ENCODE data around the gene NECTIN4. TPM values are rescaled to one million over a fixed set of nuclear protein-coding genes. Genes with fewer than 3 reads are reported as not detected.
A peak's percentile ranks its signal among the peaks of the same experiment; 100 is the strongest.

Gene NECTIN4
- total and polyA plus RNA-seq, 2 of the 13 experiments (the other 11 are each of a cell fraction or from before 2014, with no cell fraction given) = 5.9 to 12.4 TPM

- 54% methylated on average over 7 of the region's 9 CpGs for WGBS (ENCODE audit: low lambda C conversion rate)
- Histone ChIP-seq H3K79me2 (ENCODE audit: insufficient read depth, low read length) (no peaks in the 10 kb centered on the region), H2AFZ (ENCODE audit: low read length) (no peak overlapping the region), H3K27ac (ENCODE audit: extremely low read length, insufficient read depth, low read length) (peak overlapping the region; percentile 12), H3K27me3 (ENCODE audit: control insufficient read depth in 1 of 2, insufficient read depth in 2 of 2, low read length in 2 of 2) (no peaks in the 10 kb centered on the region), H3K4me3 (replicated peaks in 1 of 3; ENCODE audit: insufficient read depth in 1 of 3, low read depth in 2 of 3, low read length in 3 of 3) (no peak overlapping the region), H3K4me2 (ENCODE audit: low read depth, low read length) (peak overlapping the region; percentile 96), H3K9me3 (ENCODE audit: low read length) (no peaks in the 10 kb centered on the region), H3K4me1 (ENCODE audit: insufficient read depth, low read length) (peaks cover 35% of the 10 kb centered on the region), H4K20me1 (ENCODE audit: insufficient read depth, low read length) (no peaks in the 10 kb centered on the region), H3K9ac (ENCODE audit: insufficient read depth, low read depth, low read length) (peak overlapping the region; percentile 70; the same call in 1 of the 2 replicates), H3K36me3 (replicated peaks in 1 of 2; ENCODE audit: control insufficient read depth in 1 of 2, insufficient read depth in 2 of 2, low read length in 2 of 2) (no peaks in the 10 kb centered on the region)
- ChIA-PET CTCF (ENCODE audit: low intra/inter-chr PET ratio, low total read pairs) (interaction anchor here (1.2 to 4.5 kb wide), 4 partner anchors 23 to 75 kb away, joined by 3 to 50 read pairs (median 5); partner anchors contain the start of gene KLHDC9), POLR2A (interaction anchor here (0.9 to 3.8 kb wide), 2 partner anchors 25 to 26 kb away, joined by 3 to 21 read pairs; partner anchors contain the start of gene USF1)
- FAIRE-seq = peak; percentile 88
- in situ Hi-C loops (cut with HindIII; ENCODE audit: extremely low pct_ligation_motif_present, low pct_unique_long_range_greater_than_20kb) (no loop called here), intact Hi-C loops (cut with micrococcal nuclease; ENCODE audit: unreplicated experiment) (loop anchor here (1.0 kb wide), 2 partner anchors 25 to 67 kb away; no protein-coding TSS in a partner anchor)
- peak; percentile 68 for DNase-seq (ENCODE audit: low spot score)
- BruUV-seq (replicated peaks) = no TSS peak
- ATAC-seq = peak; percentile 72
- TF ChIP-seq PHF5A (CRISPR knock-in tag; IDR thresholded peaks at IDR 0.05; ENCODE audit: low read depth, unreplicated experiment) (no peak), ATF5 (CRISPR knock-in tag; IDR thresholded peaks at IDR 0.05; ENCODE audit: low read depth) (no peak), ZNF383 (CRISPR knock-in tag; IDR thresholded peaks at IDR 0.05; ENCODE audit: borderline replicate concordance) (0 out of 2 replicates have a peak, but pooled peaks have one; percentile 39), ZNF567 (CRISPR knock-in tag; IDR thresholded peaks at IDR 0.05; ENCODE audit: borderline replicate concordance) (no peak), SAP130 (CRISPR knock-in tag; IDR thresholded peaks at IDR 0.05; ENCODE audit: low read depth) (peak; percentile 32), HNF4G (IDR thresholded peaks at IDR 0.05; ENCODE audit: borderline replicate concordance, low read depth, low read length) (no peak), HNF4G (CRISPR knock-in tag; IDR thresholded peaks at IDR 0.05; ENCODE audit: borderline replicate concordance, low read depth) (no peak), RAD21 (CRISPR knock-in tag; IDR thresholded peaks at IDR 0.05) (peak; percentile 67), ZNF772 (CRISPR knock-in tag; IDR thresholded peaks at IDR 0.05) (no peak), SMAD1 (CRISPR knock-in tag; IDR thresholded peaks at IDR 0.05; ENCODE audit: borderline replicate concordance, low read depth) (0 out of 2 replicates have a peak, but pooled peaks have one; percentile 59), ZNF782 (CRISPR knock-in tag; IDR thresholded peaks at IDR 0.05; ENCODE audit: borderline replicate concordance) (no peak), TBX3 (IDR thresholded peaks at IDR 0.05; ENCODE audit: borderline replicate concordance) (no peak), HOXA9 (CRISPR knock-in tag; IDR thresholded peaks at IDR 0.05; ENCODE audit: borderline replicate concordance) (no peak), PHF21A (CRISPR knock-in tag; IDR thresholded peaks at IDR 0.05) (no peak), EP300 (IDR thresholded peaks at IDR 0.05; ENCODE audit: low read depth in 2 of 2, low read length in 2 of 2) (no peak), EP300 (CRISPR knock-in tag; IDR thresholded peaks at IDR 0.05; ENCODE audit: borderline replicate concordance) (no peak), HNF4A (CRISPR knock-in tag; IDR thresholded peaks at IDR 0.05) (no peak), HMG20B (CRISPR knock-in tag; conservative IDR thresholded peaks at IDR 0.05) (no peak), ZNF431 (CRISPR knock-in tag; IDR thresholded peaks at IDR 0.05; ENCODE audit: borderline replicate concordance, low read depth) (no peak), LCORL (IDR thresholded peaks at IDR 0.05) (no peak), LCORL (CRISPR knock-in tag; IDR thresholded peaks at IDR 0.05) (no peak), ZNF496 (CRISPR knock-in tag; IDR thresholded peaks at IDR 0.05; ENCODE audit: insufficient replicate concordance) (no peak), DBP (CRISPR knock-in tag; IDR thresholded peaks at IDR 0.05; ENCODE audit: not compliant biosample characterization) (no peak), HDAC1 (CRISPR knock-in tag; IDR thresholded peaks at IDR 0.05) (0 out of 2 replicates have a peak, but pooled peaks have one; percentile 17), FOXA1 (IDR thresholded peaks at IDR 0.05) (no peak), FOXA1 (CRISPR knock-in tag; IDR thresholded peaks at IDR 0.05) (0 out of 2 replicates have a peak, but pooled peaks have one; percentile 40), ZNF660 (CRISPR knock-in tag; IDR thresholded peaks at IDR 0.05; ENCODE audit: borderline replicate concordance, low read depth) (no peak)
Observed at GRCh38 chr1:161071886-161072371, 17.4 kb downstream of the NECTIN4 start.

All from HepG2 (cell line).